ENCODE data around the gene RNPC3. TPM values are rescaled to one million over a fixed set of nuclear protein-coding genes. Genes with fewer than 3 reads are reported as not detected.
"Not testable (repeated sequence)": the region's sequence is repeated elsewhere in the genome, so short reads cannot be mapped to it uniquely, and the experiment has no call there.

RNPC3 gene
- total RNA-seq, 1 experiment from 2014 or later = 13.1 TPM

GRCh38 chr1:103563056-103563455, 37.6 kb downstream of the RNPC3 start:
- Histone ChIP-seq H3K4me1 (ENCODE audit: control insufficient read depth, insufficient read depth, low read length) (no peaks in the 10 kb centered on the region), H3K27ac (ENCODE audit: low read length) (no peak overlapping the region), H3K4me3 (ENCODE audit: low read depth in 2 of 2, low read length in 2 of 2) (no peak overlapping the region), H3K27me3 (ENCODE audit: control insufficient read depth, insufficient read depth, low read length) (no peaks in the 10 kb centered on the region), H3K36me3 (ENCODE audit: control insufficient read depth, insufficient read depth, low read length) (no peaks in the 10 kb centered on the region), H3K9me3 (ENCODE audit: control insufficient read depth, insufficient read depth, low read depth, low read length) (no peaks in the 10 kb centered on the region)
- ChIA-PET CTCF (no interaction called here), POLR2A (no interaction called here)
- ATAC-seq (no peak), DNase-seq (ENCODE audit: low read depth, low spot score) (no peak)
- in situ Hi-C loops (cut with HindIII; ENCODE audit: low pct_unique_long_range_greater_than_20kb, low sequenced_read_pairs) = no loop called here
- no peak for TF ChIP-seq REST (IDR thresholded peaks at IDR 0.05; ENCODE audit: insufficient read depth in 1 of 2, low read depth in 2 of 2, low read length in 1 of 2)
- TF ChIP-seq POLR2AphosphoS5 (IDR thresholded peaks at IDR 0.05; ENCODE audit: low read depth, low read length) = no peak
- TF ChIP-seq TCF7L2 (IDR thresholded peaks at IDR 0.05; ENCODE audit: low read depth, low read length) = no peak
- TF ChIP-seq CTCF (IDR thresholded peaks at IDR 0.05) = no peak
- no peak for TF ChIP-seq SIN3A (IDR thresholded peaks at IDR 0.05; ENCODE audit: borderline replicate concordance, insufficient read depth, low read depth, low read length)
- intact Hi-C loops (cut with micrococcal nuclease; ENCODE audit: unreplicated experiment) = no loop called here
- BruUV-seq (replicated peaks) = no TSS peak

DNA sequence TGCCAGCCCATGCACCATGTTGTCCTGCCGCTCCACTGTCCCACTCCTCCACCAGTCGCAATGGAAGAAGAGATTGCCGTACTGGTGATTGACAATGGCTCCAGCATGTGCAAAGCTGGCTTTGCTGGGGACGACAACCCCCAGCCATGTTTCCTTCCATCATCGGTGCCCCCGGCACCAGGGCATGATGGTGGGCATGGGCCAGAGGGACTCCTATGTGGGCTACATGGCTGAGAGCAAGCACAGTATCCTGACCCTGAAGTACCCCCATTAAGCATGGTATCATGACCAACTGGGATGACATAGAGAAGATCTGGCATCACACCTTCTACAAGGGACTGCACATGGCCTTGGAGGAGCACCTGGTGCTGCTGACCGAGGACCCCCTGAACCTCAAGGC, 44.0 kb downstream of the RNPC3 start:
- no peaks in the 10 kb centered on the region for H3K27me3 ChIP-seq (ENCODE audit: control insufficient read depth, insufficient read depth, low read length)
- DNase-seq (ENCODE audit: low read depth, low spot score) = no peak
- no peak overlapping the region for H3K27ac ChIP-seq (ENCODE audit: low read length)
- no peak for ATAC-seq
- in situ Hi-C loops (cut with HindIII; ENCODE audit: low pct_unique_long_range_greater_than_20kb, low sequenced_read_pairs) = no loop called here
- no TSS peak for BruUV-seq (replicated peaks)
- CTCF ChIA-PET = no interaction called here
- H3K9me3 ChIP-seq (ENCODE audit: control insufficient read depth, insufficient read depth, low read depth, low read length) = no peaks in the 10 kb centered on the region
- TF ChIP-seq SIN3A (IDR thresholded peaks at IDR 0.05; ENCODE audit: borderline replicate concordance, insufficient read depth, low read depth, low read length) (no peak), CTCF (IDR thresholded peaks at IDR 0.05) (no peak), TCF7L2 (IDR thresholded peaks at IDR 0.05; ENCODE audit: low read depth, low read length) (no peak), REST (IDR thresholded peaks at IDR 0.05; ENCODE audit: insufficient read depth in 1 of 2, low read depth in 2 of 2, low read length in 1 of 2) (no peak), POLR2AphosphoS5 (IDR thresholded peaks at IDR 0.05; ENCODE audit: low read depth, low read length) (no peak)
- no peaks in the 10 kb centered on the region for H3K4me1 ChIP-seq (ENCODE audit: control insufficient read depth, insufficient read depth, low read length)
- intact Hi-C loops (cut with micrococcal nuclease; ENCODE audit: unreplicated experiment) = no loop called here
- no peaks in the 10 kb centered on the region for H3K36me3 ChIP-seq (ENCODE audit: control insufficient read depth, insufficient read depth, low read length)
- no peak overlapping the region for H3K4me3 ChIP-seq (ENCODE audit: low read depth in 2 of 2, low read length in 2 of 2)
- POLR2A ChIA-PET = no interaction called here

GRCh38 chr1:103571289-103571688, 45.8 kb downstream of the RNPC3 start, which contains the start of gene AMY2B:
Gene AMY2B (plus strand): TSS chr1:103571589. CDS start chr1:103571603, 14 bp downstream.
- intact Hi-C loops (cut with micrococcal nuclease; ENCODE audit: unreplicated experiment); H3K27me3 ChIP-seq (ENCODE audit: control insufficient read depth, insufficient read depth, low read length); BruUV-seq (replicated peaks); POLR2A ChIA-PET; H3K36me3 ChIP-seq (ENCODE audit: control insufficient read depth, insufficient read depth, low read length); H3K4me1 ChIP-seq (ENCODE audit: control insufficient read depth, insufficient read depth, low read length); H3K27ac ChIP-seq (ENCODE audit: low read length); in situ Hi-C loops (cut with HindIII; ENCODE audit: low pct_unique_long_range_greater_than_20kb, low sequenced_read_pairs); H3K9me3 ChIP-seq (ENCODE audit: control insufficient read depth, insufficient read depth, low read depth, low read length); H3K4me3 ChIP-seq (ENCODE audit: low read depth in 2 of 2, low read length in 2 of 2); DNase-seq (ENCODE audit: low read depth, low spot score); CTCF ChIA-PET; ATAC-seq: not testable (repeated sequence)

Data from Panc1 (cell line).